Stimulated activated CD8-positive, alpha-beta memory T cell treated with anti-CD3 and anti-CD28 coated beads, Interleukin-4, amount 100 ng/mL, for 4 hours (primary cell): ENCODE results near the gene RAP1GAP2.
A peak's percentile ranks its signal among the peaks of the same experiment; 100 is the strongest.
"Not testable (repeated sequence)": the region's sequence is repeated elsewhere in the genome, so short reads cannot be mapped to it uniquely, and the experiment has no call there.

Experiments used
- DNase-seq, 2 donors: peaks; one replicate each; pipeline ENCODE4 v3.0.0-alpha.2; 2020; ENCODE audit warnings: low read depth in 2 of 2, low spot score in 1 of 2

Gene RAP1GAP2

DNA sequence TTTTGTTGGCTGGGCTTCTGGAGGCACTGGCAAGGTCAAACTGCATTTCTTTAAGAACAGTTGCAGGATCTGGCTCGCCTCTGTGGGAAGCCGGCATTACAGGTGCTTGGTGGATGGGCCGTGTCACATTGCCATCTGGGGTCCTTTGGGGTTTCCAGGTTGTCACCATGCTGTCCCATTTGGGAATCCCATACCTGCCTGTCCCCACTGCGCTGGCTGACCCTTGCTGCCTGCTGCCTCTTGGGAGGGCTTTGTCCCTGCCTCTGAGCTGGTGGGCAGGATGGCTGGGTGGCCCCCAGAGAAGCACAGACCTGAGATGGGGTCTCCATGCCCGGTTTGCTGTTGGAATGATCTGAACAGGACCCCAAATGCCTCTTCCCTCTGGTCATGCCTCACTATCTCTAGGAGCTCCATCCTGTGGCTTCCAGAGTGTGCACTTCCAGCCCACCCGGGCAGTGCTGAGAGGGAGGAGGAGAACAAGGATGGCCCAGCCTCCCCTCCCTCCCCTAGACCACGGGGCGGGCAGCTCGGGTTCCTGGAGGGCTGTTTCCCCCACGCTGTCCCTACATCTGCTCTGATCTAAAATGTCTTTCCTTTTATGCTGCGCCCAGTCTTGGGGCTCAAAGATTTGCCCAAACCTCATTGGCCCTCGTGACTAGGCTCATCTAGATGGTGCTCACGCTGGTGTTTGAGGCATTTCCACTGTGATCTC is 239.2 kb downstream of the RAP1GAP2 start:
- DNase-seq: no peak

DNA sequence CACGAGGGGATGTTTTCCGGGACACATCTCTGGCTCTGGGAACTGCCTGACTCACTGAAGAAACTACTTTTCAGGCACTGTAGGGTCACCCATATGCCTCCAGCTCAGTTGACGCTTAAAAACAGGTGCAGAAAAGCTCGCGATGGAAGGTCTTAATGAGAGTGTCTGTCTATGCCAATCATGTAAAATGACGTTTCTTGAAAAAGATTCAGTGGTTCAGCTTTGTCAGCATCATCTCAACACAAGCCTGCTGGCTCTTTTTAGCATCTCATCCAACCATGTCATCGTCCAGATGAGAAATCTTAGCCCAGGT is 239.7 kb downstream of the RAP1GAP2 start:
- DNase-seq: no peak

DNA sequence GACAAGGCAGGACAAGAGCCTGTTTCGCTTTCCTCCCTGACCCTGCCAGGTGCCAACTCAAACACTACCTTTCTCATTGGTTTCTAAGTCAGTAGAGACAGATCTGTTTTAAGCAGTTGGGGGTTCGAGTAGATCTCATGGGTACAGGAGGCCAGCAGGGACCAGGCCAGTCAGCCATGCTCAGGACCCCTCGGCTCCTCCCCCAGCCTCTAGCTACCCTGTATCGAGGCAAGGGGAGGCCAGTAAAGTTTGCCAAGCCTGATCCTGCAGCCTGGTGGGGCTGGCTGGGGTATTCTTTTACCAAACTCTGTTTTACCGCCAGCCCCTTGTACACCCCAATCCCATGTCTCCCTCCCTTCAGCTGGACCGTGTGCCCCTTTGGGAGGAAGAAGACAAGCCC is 240.6 kb downstream of the RAP1GAP2 start:
- no peak for DNase-seq

DNA sequence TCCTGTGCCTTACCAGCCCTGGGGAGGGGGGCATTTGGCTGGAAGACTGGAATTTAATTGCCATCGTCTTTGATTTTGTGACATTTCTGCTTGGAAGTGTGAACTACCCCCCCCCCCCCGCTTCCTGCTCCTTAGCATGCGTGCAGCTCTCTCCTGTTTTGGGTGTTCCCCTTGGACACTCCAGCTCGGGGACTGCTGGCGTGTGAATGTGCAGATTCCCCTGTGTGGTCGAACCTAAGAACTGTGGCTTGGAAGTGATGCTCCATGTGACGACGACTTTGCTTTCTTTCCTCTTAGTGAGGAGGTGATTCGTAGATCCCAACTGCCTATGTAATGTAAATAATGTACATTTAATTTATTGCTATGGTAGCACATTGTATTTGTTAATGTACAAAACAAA is 241.0 kb downstream of the RAP1GAP2 start:
- DNase-seq: no peak

DNA sequence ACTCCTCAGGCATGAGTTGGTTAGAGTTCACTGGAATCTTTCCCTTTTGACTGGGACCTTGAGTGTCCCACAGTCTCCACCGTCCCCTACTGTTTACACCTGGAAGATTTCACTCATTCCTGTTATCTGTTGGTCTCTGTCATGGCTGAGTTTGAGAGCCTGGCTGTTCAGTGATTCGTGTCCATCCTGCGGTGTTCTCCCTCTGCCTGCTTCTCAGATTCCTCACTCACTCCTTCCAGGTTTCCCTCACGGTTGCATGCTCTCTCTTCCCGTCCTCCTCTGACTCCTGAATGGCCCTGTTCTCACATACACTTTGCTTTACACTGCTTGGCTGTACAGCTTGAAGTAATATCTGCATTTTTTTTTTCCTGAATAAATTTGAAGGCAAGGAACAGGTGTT is 242.7 kb downstream of the RAP1GAP2 start:
- no peak for DNase-seq

DNA sequence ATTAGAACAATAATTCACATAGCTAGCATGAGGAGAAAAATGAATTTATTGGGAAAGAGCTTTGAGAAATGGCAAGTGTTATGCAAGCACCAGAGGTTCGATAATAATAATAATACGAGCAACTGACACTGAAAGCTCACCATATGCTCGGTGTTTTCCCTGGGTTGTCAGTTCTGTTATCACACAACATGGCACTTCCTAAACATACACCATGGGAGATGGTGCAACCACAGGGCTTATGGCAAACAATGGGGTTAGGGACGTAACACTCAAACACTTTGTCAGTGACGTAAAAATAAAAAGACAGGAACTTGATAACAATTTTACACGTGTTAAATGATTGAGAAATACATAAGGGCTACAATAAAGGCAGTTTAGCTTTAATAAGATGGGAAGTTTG is 243.5 kb downstream of the RAP1GAP2 start:
- DNase-seq: no peak

DNA sequence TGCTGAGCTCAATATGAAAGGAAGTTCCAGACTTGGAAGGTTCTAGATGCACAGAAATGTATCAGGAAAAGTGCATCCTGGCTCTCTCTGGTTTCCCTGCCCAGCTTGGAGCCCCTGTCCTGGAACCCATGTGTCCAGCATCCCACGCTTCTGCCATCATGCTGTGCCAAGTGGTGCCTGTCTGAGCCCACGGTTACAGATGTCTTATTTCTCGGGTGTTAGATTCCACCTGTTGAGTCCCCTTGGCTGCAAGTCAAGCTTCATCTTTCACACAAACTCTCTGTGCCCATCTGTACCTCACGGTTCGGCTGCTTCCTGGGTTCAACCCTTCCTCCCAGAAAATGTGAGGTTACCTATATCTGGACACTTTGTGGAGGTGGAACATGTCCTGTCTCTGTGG is 244.6 kb downstream of the RAP1GAP2 start:
- no peak for DNase-seq

DNA sequence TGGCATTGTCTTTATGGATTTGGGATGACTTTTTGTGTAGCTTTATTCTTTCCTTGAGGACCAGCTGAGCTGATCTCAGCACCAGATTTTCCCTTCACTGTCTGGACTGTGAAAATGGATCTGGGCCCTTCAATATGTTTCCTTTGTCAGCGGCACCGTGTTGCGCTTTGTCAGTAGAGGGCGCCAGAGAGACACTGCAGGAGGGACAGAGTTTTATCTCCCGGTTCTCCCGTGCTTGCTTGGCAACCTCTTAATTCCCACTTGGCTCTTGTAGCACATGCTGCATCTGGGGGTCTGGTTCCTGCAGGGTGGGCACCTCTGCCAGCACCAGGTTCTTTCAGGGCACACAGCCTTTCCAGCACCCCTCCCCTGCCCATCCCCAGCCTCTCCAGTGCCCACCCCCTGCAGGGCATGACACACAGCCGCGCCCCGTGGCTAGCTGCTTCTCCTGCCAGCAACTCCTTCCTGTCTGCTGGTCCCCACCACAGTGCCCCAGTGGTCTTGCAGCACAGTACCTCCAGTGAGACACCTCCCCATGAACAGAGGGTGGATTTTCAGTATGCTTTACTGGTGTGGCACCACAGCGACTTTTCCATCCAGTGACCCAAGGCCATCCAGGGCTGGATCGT is 247.6 kb downstream of the RAP1GAP2 start:
- no peak for DNase-seq

DNA sequence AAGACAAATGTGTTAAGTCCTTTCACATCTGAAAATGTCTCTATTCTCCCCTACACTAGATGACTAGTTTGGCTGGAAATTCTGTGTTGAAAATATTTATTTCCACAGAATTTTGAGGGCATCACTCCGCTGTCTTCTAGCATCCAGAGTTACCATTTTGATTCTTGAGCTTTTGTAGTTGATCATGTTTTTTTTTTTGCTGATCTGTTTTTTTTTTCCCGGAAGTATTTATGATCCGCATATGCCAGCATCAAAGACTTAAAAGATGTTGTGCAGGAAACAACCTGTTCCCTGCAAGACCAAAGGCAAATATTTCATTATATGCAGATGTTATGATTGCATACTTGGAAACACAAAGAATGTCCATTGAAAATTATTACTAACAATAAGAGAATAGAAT is 250.5 kb downstream of the RAP1GAP2 start:
- DNase-seq: no peak

DNA sequence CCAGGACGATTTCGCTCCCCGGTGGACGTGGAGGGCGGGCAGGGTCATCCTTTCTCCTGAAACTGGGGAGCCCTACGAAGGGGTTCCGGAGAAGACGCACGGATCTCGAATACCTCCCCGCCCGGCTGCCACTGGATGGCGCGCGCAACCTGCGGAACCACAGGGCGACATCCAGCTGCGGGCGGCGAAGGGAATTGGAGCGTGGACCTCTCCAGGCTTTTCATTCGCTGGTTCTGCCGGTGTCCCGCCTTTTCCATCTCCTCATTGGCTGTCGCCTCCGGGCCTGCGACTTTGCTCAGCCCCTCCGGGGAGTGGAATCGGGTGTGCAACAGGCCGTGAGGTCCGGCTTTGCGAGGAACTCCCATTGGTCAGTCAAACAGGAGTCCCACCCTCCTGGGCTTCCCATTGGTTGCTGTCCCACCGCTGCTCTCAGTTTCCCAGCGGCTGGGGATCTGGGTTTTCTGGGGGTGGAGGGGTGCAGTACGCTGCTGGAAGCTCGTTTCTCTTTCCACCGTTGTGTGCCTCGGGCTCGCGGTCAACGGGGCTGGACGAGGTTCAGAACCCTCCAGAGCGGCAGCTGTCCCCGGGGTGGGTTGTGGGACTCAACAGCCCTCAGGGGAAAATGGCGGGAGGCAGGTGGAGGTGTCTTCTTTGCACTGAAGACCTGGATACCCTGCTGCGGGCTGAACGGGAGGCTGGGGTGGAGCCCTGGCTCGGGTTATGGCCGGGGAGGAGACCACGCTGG is 252.7 kb downstream of the RAP1GAP2 start:
- DNase-seq: peak; percentile 76 to 83

DNA sequence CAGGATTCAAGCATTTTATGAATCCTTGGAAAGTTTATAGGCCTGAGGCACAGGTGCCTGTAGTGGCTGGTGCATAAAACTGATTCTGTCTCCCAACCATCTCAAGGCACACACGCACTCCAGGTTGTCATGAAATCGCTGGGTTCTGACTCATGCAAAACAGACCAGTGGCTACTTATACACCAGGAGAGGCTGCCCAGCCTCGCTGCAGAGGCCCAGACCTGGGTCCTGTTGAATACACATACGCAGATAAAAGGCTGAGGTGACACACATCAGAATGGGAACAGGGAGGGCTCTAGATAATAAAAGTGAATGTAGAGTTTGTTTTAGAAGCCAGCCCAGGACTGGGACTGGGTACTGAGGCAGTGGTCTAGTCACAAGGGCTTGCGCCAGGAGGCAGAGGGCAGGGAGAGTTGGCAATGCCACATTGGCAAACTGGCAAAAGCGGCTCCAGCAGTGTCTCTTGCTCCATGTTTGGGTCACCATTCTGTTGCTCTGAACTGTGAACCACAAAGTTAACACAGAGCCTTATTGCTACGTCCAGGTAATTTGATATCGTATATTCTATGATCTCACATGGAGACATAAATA is 253.6 kb downstream of the RAP1GAP2 start:
- no peak for DNase-seq

DNA sequence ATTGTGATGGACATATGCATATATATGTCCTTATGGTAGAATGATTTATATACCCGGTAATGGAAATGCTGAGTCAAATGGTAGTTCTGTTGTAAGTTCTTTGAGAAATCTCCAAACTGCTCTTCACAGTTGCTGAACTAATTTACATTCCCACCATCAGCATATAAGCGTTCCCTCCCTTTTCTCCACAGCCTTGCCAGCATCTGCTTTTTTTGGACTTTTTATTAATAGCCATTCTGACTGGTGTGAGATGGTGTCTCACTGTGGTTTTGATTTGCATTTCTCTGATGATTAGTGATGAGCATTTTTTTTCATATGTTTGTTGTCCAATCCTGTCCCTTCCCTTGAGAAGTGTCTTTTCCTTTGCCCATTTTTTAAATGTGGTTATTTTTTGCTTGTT is 258.6 kb downstream of the RAP1GAP2 start:
- not testable (repeated sequence) for DNase-seq

DNA sequence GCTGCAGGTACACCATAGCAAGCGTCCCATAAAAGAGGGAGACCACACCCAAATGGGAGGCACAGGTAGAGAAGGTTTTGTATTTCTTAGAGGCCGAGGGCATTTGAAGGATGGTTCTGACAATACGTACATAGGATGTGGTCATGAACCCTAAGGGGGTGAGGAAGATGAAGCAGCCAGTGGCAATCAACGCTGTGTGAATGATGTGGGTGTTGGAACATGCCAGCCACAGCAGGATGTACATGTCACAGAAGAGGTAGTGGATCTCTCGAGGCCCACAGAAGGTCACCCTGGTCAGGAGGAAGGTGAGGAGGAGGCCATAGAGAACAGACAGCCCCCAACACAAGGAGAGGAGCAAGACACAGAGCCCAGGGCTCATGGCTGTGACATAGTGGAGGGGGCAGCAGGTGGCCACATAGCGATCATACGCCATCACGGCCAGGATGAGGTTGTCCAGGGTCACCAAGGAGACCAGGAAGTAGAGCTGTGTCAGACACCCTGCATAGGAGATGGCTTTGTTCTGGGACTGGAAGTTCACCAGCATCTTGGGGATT is 266.7 kb downstream of the RAP1GAP2 start:
- not testable (repeated sequence) for DNase-seq

DNA sequence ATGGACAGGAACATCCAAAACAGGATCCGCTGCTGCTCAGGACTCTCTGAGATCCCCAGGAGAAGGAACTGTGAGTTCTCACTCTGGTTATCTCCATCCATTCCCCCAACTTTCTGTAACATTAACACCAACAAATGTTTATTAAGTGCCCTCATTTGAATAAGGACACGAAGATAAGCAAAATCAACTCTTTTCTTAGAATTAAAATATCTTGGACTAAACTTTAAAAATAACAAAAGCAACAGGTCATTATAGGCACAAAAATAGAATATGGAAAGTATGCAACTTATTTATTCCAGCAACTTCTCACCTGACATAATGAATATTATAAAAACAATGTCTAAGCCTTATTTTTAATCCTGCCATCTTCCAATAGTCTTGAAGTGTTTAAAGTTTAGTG is 267.3 kb downstream of the RAP1GAP2 start, which contains the start of gene OR1D5:
Gene OR1D5, minus strand, starts transcription at position 101 of the 400 bp plus-strand sequence. Its CDS starts 0 bp downstream, at position 101.
- not testable (repeated sequence) for DNase-seq

DNA sequence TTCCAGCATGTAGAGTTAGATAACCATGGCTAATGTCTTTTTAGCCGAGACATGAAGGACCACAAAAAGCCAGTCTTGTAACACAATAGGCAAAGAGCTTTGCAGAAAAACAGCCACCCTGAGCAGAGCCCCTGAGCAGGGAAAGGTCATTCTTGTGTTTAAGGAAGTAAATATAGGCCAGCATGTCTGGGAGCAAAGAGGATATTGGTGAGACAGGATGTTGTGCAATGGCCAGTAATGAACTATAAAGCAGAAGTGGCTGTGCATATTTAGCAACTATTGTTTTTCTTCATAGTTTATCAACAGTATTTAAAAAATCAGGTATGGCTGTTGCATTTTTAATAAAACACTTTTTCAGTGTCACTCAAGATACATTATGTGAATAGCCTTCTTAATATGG is 269.0 kb downstream of the RAP1GAP2 start:
- not testable (repeated sequence) for DNase-seq

DNA sequence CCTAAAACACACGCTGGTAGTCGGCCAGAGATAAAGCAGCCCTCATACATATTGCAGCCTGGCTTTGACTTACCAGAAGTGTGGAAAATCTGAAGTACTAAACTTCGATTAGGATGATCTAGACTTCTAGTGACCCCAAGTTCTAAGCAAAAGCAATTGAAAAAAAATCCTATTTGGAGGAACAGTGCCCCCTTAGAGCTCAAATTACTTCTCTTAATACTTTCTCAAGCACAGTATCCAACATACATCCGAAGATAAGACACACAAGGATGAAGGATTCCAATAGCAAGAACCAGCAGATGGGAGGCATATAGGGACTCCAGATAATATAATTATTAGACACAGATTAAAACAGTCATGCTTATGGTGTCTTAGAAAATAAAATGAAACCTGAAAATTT is 277.6 kb downstream of the RAP1GAP2 start:
- not testable (repeated sequence) for DNase-seq
